CD4-positive, alpha-beta T cell treated with Interleukin-17A for 1 hour (primary cell): ENCODE measurements around the gene RFPL4A.
"Not testable (repeated sequence)": the region's sequence is repeated elsewhere in the genome, so short reads cannot be mapped to it uniquely, and the experiment has no call there.

ENCODE experiments used
- DNase-seq: peaks from one replicate; pipeline ENCODE4 v3.0.0-alpha.2; 2020

Gene RFPL4A

DNA sequence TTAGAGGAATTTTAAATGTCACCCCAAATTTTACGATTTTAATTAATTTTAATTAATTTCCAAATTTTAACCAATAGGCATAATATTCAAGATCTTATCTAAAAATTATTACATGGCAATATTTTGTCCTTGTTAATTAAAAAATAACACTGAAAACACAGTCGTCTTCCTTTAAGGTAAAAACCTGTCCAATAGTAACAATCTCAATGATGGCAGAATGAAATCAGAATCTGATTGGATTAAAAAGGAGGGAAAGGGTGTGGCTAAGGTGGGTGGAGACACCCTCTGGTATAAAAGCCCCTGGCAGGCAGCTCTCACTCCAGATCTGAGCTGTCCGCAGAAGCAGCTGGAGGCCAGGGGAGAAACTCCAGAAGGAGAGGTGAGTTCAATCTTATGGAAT lies at the start of gene RFPL4A:
Gene RFPL4A (plus strand): TSS at position 301 of the 400 bp plus-strand sequence. CDS start 2,704 bp downstream, outside the sequence.
- DNase-seq = not testable (repeated sequence)

DNA sequence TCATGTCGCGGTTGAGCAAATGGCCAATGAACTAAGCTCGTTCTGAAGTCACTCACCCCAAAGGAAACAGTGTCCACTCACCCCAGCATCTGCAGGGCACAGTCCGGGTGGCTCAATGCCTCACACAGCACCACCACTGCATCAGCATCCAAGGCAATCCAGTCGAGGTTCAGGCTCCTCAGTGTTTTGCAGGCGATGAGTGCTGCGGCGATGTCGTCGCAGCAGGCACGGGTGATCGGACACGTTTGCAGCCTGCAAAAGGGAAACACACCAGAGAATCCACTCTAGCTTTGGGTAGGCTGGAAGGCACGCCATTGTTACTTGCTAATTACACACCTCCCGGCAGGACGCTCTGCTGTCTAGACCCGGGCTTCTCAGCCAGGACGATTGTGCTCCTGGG lies 47.2 kb upstream of the RFPL4A start:
- no peak for DNase-seq

DNA sequence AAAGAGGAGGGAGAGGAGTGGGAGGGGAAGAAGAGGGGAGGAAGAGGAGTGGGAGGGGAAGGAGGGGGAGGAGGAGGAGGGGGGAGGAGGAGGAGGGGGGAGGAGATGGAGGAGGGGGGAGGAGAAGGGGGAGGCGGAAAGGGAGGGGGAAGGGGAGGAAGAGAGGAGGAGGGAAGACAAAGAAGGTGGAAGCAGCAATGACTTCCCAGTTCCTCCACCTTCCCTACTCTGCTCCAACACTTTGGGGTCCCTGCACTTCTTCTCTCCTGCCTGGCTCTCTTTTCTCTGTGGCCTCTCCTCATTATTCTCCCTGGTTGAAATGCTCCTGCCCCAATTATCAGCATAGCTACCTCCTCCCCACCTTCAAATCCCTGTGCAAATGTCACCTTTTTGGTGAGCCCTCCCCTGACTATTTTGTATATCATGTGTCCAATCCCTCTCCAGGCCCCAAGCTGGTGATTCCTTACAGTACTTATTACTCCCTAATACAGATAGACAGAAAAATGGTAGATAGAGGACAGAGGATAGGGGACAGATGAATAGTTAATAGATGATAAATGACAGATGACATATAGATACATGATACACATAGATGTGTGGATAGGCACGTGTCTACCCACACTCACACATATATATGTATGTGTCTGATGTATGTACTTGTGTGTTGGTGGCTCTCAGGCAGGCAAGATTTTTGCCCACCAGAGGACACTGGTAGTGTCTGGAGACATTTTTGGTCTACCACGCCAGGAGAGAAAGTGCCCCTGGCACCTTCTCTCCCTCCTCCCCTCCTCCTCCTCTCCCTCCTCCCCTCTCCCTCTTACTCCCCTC lies 45.9 kb upstream of the RFPL4A start:
- no peak for DNase-seq

- no peak for DNase-seq
These were observed 42.4 kb upstream of the RFPL4A start for GRCh38 chr19:55716531-55716930.

DNA sequence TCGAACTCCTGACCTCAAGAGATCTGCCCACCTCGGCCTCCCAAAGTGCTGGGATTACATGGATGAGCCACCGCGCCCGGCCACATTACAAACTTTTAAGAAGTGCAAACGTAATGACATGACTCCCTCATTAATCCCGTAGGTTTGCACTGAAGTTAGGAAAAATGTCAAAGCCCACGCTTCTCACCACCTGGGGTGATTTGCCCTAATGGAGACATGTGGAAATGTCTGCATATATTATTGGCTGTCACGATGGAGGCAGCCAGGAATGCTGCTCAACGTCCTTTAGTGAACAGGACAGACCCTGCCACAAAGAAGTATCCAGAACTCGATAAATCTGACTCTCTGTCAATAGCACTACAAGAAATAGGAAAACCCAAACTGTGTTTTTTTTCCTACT lies 41.6 kb upstream of the RFPL4A start:
- no peak for DNase-seq

DNA sequence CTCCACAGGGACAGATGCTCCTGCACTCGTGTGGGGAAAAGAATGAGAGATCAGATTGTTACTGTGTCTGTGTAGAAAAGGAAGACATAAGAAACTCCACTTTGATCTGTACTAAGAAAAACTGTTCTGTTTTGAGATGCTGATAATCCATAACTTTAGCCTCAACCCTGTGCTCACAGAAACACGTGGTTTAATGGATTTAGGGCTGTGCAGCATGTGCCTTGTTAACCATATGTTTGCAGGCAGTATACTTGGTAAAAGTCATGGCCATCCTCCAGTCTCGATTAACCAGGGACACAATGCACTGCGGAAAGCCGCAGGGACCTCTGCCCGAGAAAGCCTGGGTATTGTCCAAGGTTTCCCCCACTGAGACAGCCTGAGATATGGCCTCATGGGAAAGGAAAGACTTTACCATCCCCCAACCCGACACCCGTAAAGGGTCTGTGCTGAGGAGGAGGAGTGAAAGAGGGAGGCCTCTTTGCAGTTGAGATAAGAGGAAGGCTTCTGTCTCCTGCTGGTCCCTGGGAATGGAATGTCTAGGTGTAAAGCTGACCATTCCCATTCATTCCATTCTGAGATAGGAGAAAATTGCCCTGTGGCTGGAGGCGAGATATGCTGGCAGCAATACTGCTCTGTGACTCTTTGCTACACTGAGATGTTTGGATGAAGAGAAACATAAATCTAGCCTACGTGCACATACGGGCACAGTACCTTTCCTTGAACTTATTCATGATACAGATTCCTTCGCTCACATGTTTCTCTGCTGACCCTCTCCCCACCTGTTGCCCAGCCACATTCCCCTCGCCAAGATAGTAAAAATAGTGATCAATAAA lies 40.8 kb upstream of the RFPL4A start:
- DNase-seq = not testable (repeated sequence)

GRCh38 chr19:55720214-55720746 lies 38.6 kb upstream of the RFPL4A start:
- no peak for DNase-seq

- no peak for DNase-seq
These were observed 38.1 kb upstream of the RFPL4A start for GRCh38 chr19:55720801-55721200.

DNA sequence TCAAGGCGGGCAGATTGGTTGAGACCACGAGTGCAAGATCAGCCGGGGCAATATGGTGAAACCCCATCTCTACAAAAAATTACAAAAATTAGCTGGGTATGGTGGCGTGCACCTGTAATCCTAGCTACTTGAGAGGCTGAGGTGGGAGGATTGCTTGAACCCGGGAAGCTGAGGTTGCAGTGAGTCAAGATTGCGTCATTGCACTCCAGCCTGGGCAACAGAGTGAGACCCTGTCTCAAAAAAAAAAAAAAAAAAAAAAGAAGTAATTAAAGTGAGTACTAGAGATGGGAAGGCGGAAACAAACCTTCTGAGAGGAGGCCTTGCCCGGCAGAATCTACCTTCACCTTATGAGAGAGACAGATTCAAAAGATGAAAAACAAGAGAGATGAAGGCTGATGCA lies 35.4 kb upstream of the RFPL4A start:
- no peak for DNase-seq

DNA sequence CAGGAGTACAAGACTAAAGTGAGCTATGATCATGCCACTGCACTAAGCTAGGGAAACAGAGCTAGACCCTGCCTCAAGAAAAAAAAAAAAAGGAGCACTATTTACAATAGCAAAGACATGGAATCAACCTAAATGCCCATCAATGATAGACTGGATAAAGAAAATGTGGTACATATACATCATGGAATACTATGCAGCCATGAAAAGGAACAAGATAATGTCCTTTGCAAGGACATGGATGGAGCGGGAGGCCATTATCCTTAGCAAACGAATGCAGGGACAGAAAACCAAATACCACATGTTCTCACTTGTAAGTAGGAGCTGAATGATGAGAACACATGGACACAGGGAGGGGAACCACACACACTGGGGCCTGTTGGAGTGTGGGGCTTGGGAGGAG lies 28.5 kb upstream of the RFPL4A start:
- DNase-seq = not testable (repeated sequence)

DNA sequence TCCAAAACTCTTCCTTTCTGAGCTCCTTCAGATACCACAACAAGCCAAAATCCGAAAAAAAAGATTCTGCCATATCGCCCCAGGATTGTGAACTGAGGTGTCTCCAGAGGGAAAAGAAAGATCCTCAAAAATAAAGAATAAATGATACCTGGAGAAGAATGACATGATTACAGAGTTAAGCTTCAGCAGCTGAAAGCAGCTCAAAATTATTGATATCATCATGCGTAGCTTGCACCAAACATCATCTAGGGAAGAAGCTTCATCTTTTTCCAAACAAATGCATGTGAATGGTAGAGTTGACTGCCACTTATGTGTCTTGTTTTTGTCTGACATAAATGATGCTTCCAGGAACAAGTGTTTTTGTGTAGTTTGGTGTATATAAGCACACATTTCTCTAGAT lies 20.6 kb upstream of the RFPL4A start, which contains the start of gene NLRP9:
Gene NLRP9 (minus strand): TSS at position 101 of the 400 bp plus-strand sequence. CDS start 28 bp downstream, at position 73.
- DNase-seq = no peak

GRCh38 chr19:55750715-55751114 lies 8.2 kb upstream of the RFPL4A start:
- DNase-seq = no peak

- DNase-seq = no peak
These were observed 5.5 kb upstream of the RFPL4A start for GRCh38 chr19:55753401-55753800.

DNA sequence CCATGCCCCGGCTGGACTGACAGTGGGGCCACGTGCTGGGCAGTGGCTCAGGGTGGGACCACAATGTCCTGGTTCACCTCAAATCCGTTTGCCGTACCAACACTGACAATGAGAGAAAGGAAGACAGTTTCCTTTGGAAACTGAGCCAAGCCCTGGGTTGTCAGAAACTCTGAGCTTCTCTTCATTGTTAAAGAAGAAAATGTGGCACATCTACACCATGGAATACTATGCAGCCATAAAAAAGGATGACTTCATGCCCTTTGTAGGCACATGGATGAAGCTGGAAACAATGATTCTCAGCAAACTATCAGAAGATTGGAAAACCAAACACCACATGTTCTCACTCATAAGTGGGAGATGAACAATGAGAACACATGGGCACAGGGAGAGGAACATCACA lies 2.1 kb upstream of the RFPL4A start:
- not testable (repeated sequence) for DNase-seq

DNA sequence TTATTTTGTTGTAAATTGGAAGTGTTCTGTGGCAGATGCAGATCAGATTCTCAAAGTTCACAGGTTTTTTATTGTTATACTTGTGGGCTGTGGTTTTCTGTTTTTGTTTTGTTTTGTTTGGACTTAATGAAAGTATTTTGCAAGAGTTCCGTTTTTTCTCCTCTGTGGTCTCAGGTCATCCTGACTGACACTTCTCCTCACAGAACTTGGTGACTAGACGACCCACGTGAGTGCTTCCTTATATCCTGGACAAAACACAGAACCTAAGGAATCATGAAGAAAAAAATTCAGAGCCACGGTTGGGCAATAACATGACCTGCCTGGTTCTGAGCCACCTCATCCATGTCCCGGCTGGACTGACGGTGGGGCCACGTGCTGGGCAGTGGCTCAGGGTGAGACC lies 7.6 kb downstream of the RFPL4A start:
- DNase-seq = no peak

- not testable (repeated sequence) for DNase-seq
These were observed 9.9 kb downstream of the RFPL4A start, which contains the start of gene RFPL4AL1 for GRCh38 chr19:55768818-55769217. TSS of gene RFPL4AL1 (plus strand) at chr19:55769118. CDS start at chr19:55771805, 2,687 bp downstream.

- not testable (repeated sequence) for DNase-seq
These were observed 10.7 kb downstream of the RFPL4A start for GRCh38 chr19:55769632-55770031.

GRCh38 chr19:55777528-55777927 lies 18.6 kb downstream of the RFPL4A start:
- DNase-seq = no peak

DNA sequence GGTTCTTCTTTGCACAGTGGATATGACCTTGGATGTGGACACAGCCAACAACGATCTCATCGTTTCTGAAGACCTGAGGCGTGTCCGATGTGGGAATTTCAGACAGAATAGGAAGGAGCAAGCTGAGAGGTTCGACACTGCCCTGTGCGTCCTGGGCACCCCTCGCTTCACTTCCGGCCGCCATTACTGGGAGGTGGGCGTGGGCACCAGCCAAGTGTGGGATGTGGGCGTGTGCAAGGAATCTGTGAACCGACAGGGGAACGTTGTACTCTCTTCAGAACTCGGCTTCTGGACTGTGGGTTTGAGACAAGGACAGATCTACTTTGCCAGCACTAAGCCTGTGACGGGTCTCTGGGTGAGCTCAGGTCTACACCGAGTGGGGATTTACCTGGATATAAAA lies 19.4 kb downstream of the RFPL4A start:
- no peak for DNase-seq

GRCh38 chr19:55781112-55781511 lies 22.2 kb downstream of the RFPL4A start:
- no peak for DNase-seq

DNA sequence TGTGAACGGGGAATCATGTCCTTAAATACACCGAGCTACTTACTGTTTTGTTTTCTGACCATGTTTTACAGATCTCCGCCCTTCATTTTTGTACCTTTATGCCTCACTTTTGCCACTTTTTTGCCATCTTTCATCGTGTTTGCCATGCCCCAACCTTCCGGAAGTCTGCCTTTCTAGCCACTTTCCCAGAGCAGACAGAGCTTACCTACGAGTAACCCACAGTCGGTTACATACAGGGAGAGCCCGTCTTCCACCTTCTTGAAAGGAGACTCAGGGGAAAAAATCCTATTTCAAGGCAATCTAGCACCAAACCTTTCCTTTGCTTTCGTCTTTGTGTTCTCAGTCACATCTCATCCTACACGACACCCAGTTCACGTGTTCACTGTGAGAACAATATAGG lies 36.1 kb downstream of the RFPL4A start:
- no peak for DNase-seq

DNA sequence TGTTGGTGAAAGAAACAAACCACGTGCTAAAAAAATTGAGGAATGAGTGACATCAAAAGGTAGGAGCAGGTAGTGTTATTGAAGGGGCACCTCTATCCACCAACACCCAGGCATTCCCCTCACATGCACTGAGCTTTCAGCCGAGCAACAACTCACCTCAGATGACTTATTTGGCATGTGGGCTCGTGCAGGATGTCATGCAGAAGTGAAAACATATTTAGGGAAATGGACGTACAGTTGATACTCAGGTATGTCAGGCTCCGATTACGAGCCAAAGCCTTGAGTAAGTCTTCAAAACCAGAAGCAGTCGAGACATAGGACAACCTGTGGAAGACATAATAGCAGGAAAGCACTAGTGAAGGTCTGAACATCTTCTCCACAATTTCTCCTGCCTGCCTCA lies 42.5 kb downstream of the RFPL4A start:
- DNase-seq = no peak

DNA sequence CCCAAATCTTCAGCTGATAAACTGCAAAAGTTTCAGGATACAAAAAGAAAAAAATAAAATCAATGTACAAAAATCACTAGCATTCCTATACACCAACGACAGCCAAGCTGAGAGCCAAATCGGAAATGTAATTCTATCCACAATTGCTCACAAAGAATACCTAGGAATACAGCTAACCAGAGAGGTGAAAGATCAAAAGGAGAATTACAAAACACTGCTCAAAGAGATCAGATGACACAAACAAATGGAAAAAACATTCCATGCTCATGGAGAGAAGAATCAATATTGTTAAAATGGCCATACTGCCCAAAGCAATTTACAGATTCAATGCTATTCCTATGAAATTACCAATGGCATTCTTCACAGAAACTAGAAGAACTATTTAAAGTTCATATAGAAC lies 43.4 kb downstream of the RFPL4A start:
- no peak for DNase-seq
